Dendritic cell treated with granulocyte-macrophage colony-stimulating factor and Interleukin-4, amounts not matched to agents 40 ng/mL and 50 ng/mL, for 4 days (primary cell): ENCODE measurements around the gene AP3M1.
"Not testable (repeated sequence)": the region's sequence is repeated elsewhere in the genome, so short reads cannot be mapped to it uniquely, and the experiment has no call there.

Source experiments
- H3K27ac Mint-ChIP-seq: one replicate; pipeline ENCODE4 v1.8.0; 2022; ENCODE audit warnings: mild to moderate bottlenecking, mixed read lengths
- H3K27me3 Mint-ChIP-seq: one replicate; pipeline ENCODE4 v1.8.0; 2022; ENCODE audit warnings: mild to moderate bottlenecking, mixed read lengths
- H3K36me3 Mint-ChIP-seq: one replicate; pipeline ENCODE4 v1.8.0; 2022; ENCODE audit warnings: low read depth, mixed read lengths
- H3K4me1 Mint-ChIP-seq: one replicate; pipeline ENCODE4 v1.8.0; 2022; ENCODE audit warnings: low read depth, mixed read lengths
- H3K4me3 Mint-ChIP-seq: one replicate; pipeline ENCODE4 v1.8.0; 2022; ENCODE audit warnings: mild to moderate bottlenecking, moderate library complexity, mixed read lengths
- H3K9me3 Mint-ChIP-seq: one replicate; pipeline ENCODE4 v1.8.0; 2022; ENCODE audit warnings: mixed read lengths
- intact Hi-C: fragments of 100-400 bp; cut with micrococcal nuclease; formaldehyde crosslinking; loops from one replicate; pipeline ENCODE4 v1.15.0; 2022

Gene AP3M1

GRCh38 chr10:74150990-74151878, 606 bp upstream of the AP3M1 start, which contains the start of gene ADK:
ADK (plus strand) TSS chr10:74151221; CDS start chr10:74151279, 58 bp downstream.
- intact Hi-C loops, result loop anchor here (1.0 to 5.0 kb wide), 2 partner anchors 25 to 76 kb away; no protein-coding TSS in a partner anchor
- H3K4me1 Mint-ChIP-seq, result peaks cover 37% of the 10 kb centered on the region
- H3K36me3 Mint-ChIP-seq, result peaks cover 20% of the 10 kb centered on the region
- H3K27me3 Mint-ChIP-seq, result no peaks in the 10 kb centered on the region
- H3K4me3 Mint-ChIP-seq, result no peak within 1 kb of the TSS
- no peaks in the 10 kb centered on the region for H3K9me3 Mint-ChIP-seq
- no peak within 1 kb of the TSS for H3K27ac Mint-ChIP-seq

- H3K4me3 Mint-ChIP-seq, H3K9me3 Mint-ChIP-seq, H3K27me3 Mint-ChIP-seq, H3K27ac Mint-ChIP-seq, intact Hi-C loops: not testable (repeated sequence)
- Mint-ChIP-seq H3K4me1 (peaks cover 21% of the 10 kb centered on the region), H3K36me3 (peaks cover 33% of the 10 kb centered on the region)
Observed at GRCh38 chr10:74146980-74147379, 3.6 kb downstream of the AP3M1 start.

- intact Hi-C loops, result no loop called here
- no peaks in the 10 kb centered on the region for H3K9me3 Mint-ChIP-seq
- H3K36me3 Mint-ChIP-seq, result peaks cover 35% of the 10 kb centered on the region
- no peak overlapping the region for H3K27ac Mint-ChIP-seq
- H3K4me3 Mint-ChIP-seq, result no peak overlapping the region
- peaks cover 26% of the 10 kb centered on the region for H3K4me1 Mint-ChIP-seq
- H3K27me3 Mint-ChIP-seq, result no peaks in the 10 kb centered on the region
Observed at GRCh38 chr10:74145133-74145532, 5.5 kb downstream of the AP3M1 start.

- no peak overlapping the region for H3K27ac Mint-ChIP-seq
- intact Hi-C loops, result no loop called here
- peaks cover 48% of the 10 kb centered on the region for H3K36me3 Mint-ChIP-seq
- H3K4me1 Mint-ChIP-seq, result peaks cover 9% of the 10 kb centered on the region
- H3K4me3 Mint-ChIP-seq, result no peak overlapping the region
- H3K9me3 Mint-ChIP-seq, result no peaks in the 10 kb centered on the region
- no peaks in the 10 kb centered on the region for H3K27me3 Mint-ChIP-seq
Observed at GRCh38 chr10:74140553-74140952, 10.1 kb downstream of the AP3M1 start.

- intact Hi-C loops, result no loop called here
Observed at GRCh38 chr10:74139981-74140380, 10.6 kb downstream of the AP3M1 start.

GRCh38 chr10:74138596-74138995, 12.0 kb downstream of the AP3M1 start:
- H3K36me3 Mint-ChIP-seq, result peaks cover 59% of the 10 kb centered on the region
- H3K27ac Mint-ChIP-seq, H3K4me3 Mint-ChIP-seq, H3K27me3 Mint-ChIP-seq, H3K9me3 Mint-ChIP-seq, intact Hi-C loops, H3K4me1 Mint-ChIP-seq: not testable (repeated sequence)

More at GRCh38 chr10:74139981-74140380, 10.6 kb downstream of the AP3M1 start:
- no peaks in the 10 kb centered on the region for H3K9me3 Mint-ChIP-seq
- H3K4me3 Mint-ChIP-seq, result no peak overlapping the region
- H3K36me3 Mint-ChIP-seq, result peaks cover 52% of the 10 kb centered on the region
- H3K4me1 Mint-ChIP-seq, result peaks cover 9% of the 10 kb centered on the region
- no peaks in the 10 kb centered on the region for H3K27me3 Mint-ChIP-seq
- no peak overlapping the region for H3K27ac Mint-ChIP-seq

GRCh38 chr10:74137992-74138391, 12.6 kb downstream of the AP3M1 start:
- H3K9me3 Mint-ChIP-seq, result no peaks in the 10 kb centered on the region
- H3K4me1 Mint-ChIP-seq, result peaks cover 9% of the 10 kb centered on the region
- H3K36me3 Mint-ChIP-seq, result peaks cover 65% of the 10 kb centered on the region
- no peak overlapping the region for H3K4me3 Mint-ChIP-seq
- H3K27ac Mint-ChIP-seq, result no peak overlapping the region
- no peaks in the 10 kb centered on the region for H3K27me3 Mint-ChIP-seq
- intact Hi-C loops, result no loop called here

- intact Hi-C loops, result no loop called here
- Mint-ChIP-seq H3K27me3 (no peaks in the 10 kb centered on the region), H3K4me1 (peaks cover 6% of the 10 kb centered on the region), H3K4me3 (no peak overlapping the region), H3K36me3 (peaks cover 89% of the 10 kb centered on the region), H3K27ac (no peak overlapping the region), H3K9me3 (no peaks in the 10 kb centered on the region)
Observed at GRCh38 chr10:74135452-74135851, 15.2 kb downstream of the AP3M1 start.

- intact Hi-C loops, result no loop called here
- Mint-ChIP-seq H3K27me3 (no peaks in the 10 kb centered on the region), H3K4me1 (peaks cover 5% of the 10 kb centered on the region), H3K27ac (no peak overlapping the region), H3K9me3 (no peaks in the 10 kb centered on the region), H3K36me3 (peaks cover 89% of the 10 kb centered on the region), H3K4me3 (no peak overlapping the region)
Observed at GRCh38 chr10:74133923-74134820, 16.5 kb downstream of the AP3M1 start.

GRCh38 chr10:74123081-74123480, 27.5 kb downstream of the AP3M1 start:
- intact Hi-C loops, result no loop called here
- Mint-ChIP-seq H3K27me3 (no peaks in the 10 kb centered on the region), H3K4me1 (peaks cover 26% of the 10 kb centered on the region), H3K4me3 (no peak overlapping the region), H3K27ac (peak overlapping the region; percentile 76), H3K9me3 (no peaks in the 10 kb centered on the region), H3K36me3 (peaks cover 99% of the 10 kb centered on the region)

- intact Hi-C loops, result no loop called here
- peaks cover 31% of the 10 kb centered on the region for H3K4me1 Mint-ChIP-seq
- no peaks in the 10 kb centered on the region for H3K27me3 Mint-ChIP-seq
- H3K9me3 Mint-ChIP-seq, result no peaks in the 10 kb centered on the region
- H3K36me3 Mint-ChIP-seq, result peaks cover 99% of the 10 kb centered on the region
- no peak overlapping the region for H3K4me3 Mint-ChIP-seq
- H3K27ac Mint-ChIP-seq, result peak overlapping the region; percentile 76
Observed at GRCh38 chr10:74122060-74122459, 28.6 kb downstream of the AP3M1 start.

GRCh38 chr10:74121368-74121767, 29.3 kb downstream of the AP3M1 start:
- Mint-ChIP-seq H3K27ac (no peak overlapping the region), H3K36me3 (peaks cover 99% of the 10 kb centered on the region)

GRCh38 chr10:74120911-74121310, 29.7 kb downstream of the AP3M1 start:
- H3K27ac Mint-ChIP-seq, result no peak overlapping the region
- intact Hi-C loops, result no loop called here
- H3K4me1 Mint-ChIP-seq, result peaks cover 31% of the 10 kb centered on the region
- H3K4me3 Mint-ChIP-seq, result no peak overlapping the region
- no peaks in the 10 kb centered on the region for H3K9me3 Mint-ChIP-seq
- peaks cover 99% of the 10 kb centered on the region for H3K36me3 Mint-ChIP-seq
- H3K27me3 Mint-ChIP-seq, result no peaks in the 10 kb centered on the region

More at GRCh38 chr10:74121368-74121767, 29.3 kb downstream of the AP3M1 start:
- intact Hi-C loops, result no loop called here
- no peak overlapping the region for H3K4me3 Mint-ChIP-seq
- H3K27me3 Mint-ChIP-seq, result no peaks in the 10 kb centered on the region
- H3K9me3 Mint-ChIP-seq, result no peaks in the 10 kb centered on the region
- peaks cover 31% of the 10 kb centered on the region for H3K4me1 Mint-ChIP-seq

- Mint-ChIP-seq H3K4me1 (peaks cover 36% of the 10 kb centered on the region), H3K4me3 (no peak overlapping the region), H3K27me3 (no peaks in the 10 kb centered on the region), H3K36me3 (peaks cover 100% of the 10 kb centered on the region), H3K9me3 (no peaks in the 10 kb centered on the region), H3K27ac (peak overlapping the region; percentile 55)
- intact Hi-C loops, result no loop called here
Observed at GRCh38 chr10:74118804-74119203, 31.8 kb downstream of the AP3M1 start.
